Measurements from ENCODE around the gene NACAD.

- TF ChIP-seq CTCF (IDR thresholded peaks at IDR 0.05) = no peak
- TF ChIP-seq POLR2A (IDR thresholded peaks at IDR 0.05) = no peak
- TF ChIP-seq EP300 (IDR thresholded peaks at IDR 0.05) = no peak
These were observed 44.4 kb downstream of the NACAD start for GRCh38 chr7:45044338-45044737.

Data from tibial nerve (tissue), 4 donors.